Stomach (tissue), 9 donors: Measurements from ENCODE around the gene AGAP3. TPM values are rescaled to one million over a fixed set of nuclear protein-coding genes. Genes with fewer than 3 reads are reported as not detected.

ENCODE experiments used
- DNase-seq, 2 donors: peaks; one replicate each; pipeline versions ENCODE4 v3.0.0 to v3.0.0-alpha.2; 2013 to 2019
- H3K27ac ChIP-seq, 5 donors: fragments of 200-600 bp in 4 of 5; sonication (generic) in 4 of 5; one replicate each; pipeline ENCODE4 v1.5.1; 2013 to 2019; ENCODE audit warnings: mild to moderate bottlenecking in 1 of 5, moderate library complexity in 1 of 5
- H3K27me3 ChIP-seq, 3 donors: fragments of 200-600 bp; sonication (generic); one replicate each; pipeline ENCODE4 v1.5.1; 2017 to 2019; ENCODE audit warnings: mixed run types in 1 of 3
- H3K36me3 ChIP-seq, 4 donors: fragments of 200-600 bp; sonication (generic); 1 replicate in 3 of 4; 2 replicates in 1 of 4; pipeline ENCODE4 v1.5.1; 2016 to 2019
- H3K4me1 ChIP-seq, 4 donors: fragments of 200-600 bp; sonication (generic); one replicate each; pipeline ENCODE4 v1.5.1; 2016 to 2019
- H3K4me3 ChIP-seq, 4 donors: fragments of 200-600 bp; sonication (generic) in 3 of 4; one replicate each; pipeline ENCODE4 v1.5.1; 2016 to 2019; ENCODE audit warnings: mild to moderate bottlenecking in 1 of 4
- H3K9me3 ChIP-seq, 4 donors: fragments of 200-600 bp; sonication (generic); one replicate each; pipeline ENCODE4 v1.5.1; 2016 to 2019
- EP300 ChIP-seq: sonication (generic); formaldehyde crosslinking; IDR thresholded peaks from one replicate; pipeline ENCODE4 v1.6.1; 2017; ENCODE audit warnings: antibody characterized with exemption
- POLR2A ChIP-seq, 4 donors: fragments of 450-650 bp; IDR thresholded peaks; one replicate each; pipeline ENCODE4 v1.6.1; 2016; ENCODE audit warnings: antibody characterized with exemption in 4 of 4, control low read depth in 2 of 4, mild to moderate bottlenecking in 1 of 4, moderate library complexity in 1 of 4
- POLR2AphosphoS5 ChIP-seq, 3 donors: sonication (generic); formaldehyde crosslinking; IDR thresholded peaks; one replicate each; pipeline ENCODE4 v1.6.1; 2016; ENCODE audit warnings: antibody characterized with exemption in 3 of 3
- WGBS, 5 donors: extraction: QIAGEN DNeasy Blood & Tissue Kit in 3 of 5; methylation state at CpG; one replicate each; pipeline versions ENCODE4 v1.1.5 to v1.1.7; 2013 to 2018; 5-methylcytosine and 5-hydroxymethylcytosine counted together
- intact Hi-C: fragments of 100-400 bp; cut with DNase I; formaldehyde crosslinking; loops from one replicate; pipeline ENCODE4 v1.15.1; 2023; ENCODE audit warnings: low total_unique reads
- polyA plus RNA-seq, 3 donors: library from polyadenylated mRNA; stranded (reverse); fragments of 200-250 nt; gene quantifications; one replicate each; pipeline ENCODE4 v1.2.3, GENCODE V29; 2013
- total RNA-seq, 5 donors: library from RNA; depleted of rRNA; stranded (reverse); fragments of >200 nt; gene quantifications; one replicate each; pipeline versions ENCODE4 v1.1.0 to v1.2.3, GENCODE V29; 2014 to 2016
- TF ChIP-seq, protein P1 (sequence below), 7 experiments: fragments of 450-650 bp in 4 of 7; fragments of 200-600 bp in 3 of 7; sonication (generic) in 3 of 7; IDR thresholded peaks; one replicate each; pipeline ENCODE4 v1.5.1; 2016 to 2019; ENCODE audit warnings: antibody characterized with exemption in 7 of 7, control low read depth in 2 of 7, mild to moderate bottlenecking in 1 of 7
- donor health status: healthy with polysubstance abuse.
- donor health status: Bipolar disorder and iron deficiency.
- donor health status: healthy.

Gene AGAP3
- total and polyA plus RNA-seq, 8 donors: 32.5 to 342 (median 53.3) TPM

DNA sequence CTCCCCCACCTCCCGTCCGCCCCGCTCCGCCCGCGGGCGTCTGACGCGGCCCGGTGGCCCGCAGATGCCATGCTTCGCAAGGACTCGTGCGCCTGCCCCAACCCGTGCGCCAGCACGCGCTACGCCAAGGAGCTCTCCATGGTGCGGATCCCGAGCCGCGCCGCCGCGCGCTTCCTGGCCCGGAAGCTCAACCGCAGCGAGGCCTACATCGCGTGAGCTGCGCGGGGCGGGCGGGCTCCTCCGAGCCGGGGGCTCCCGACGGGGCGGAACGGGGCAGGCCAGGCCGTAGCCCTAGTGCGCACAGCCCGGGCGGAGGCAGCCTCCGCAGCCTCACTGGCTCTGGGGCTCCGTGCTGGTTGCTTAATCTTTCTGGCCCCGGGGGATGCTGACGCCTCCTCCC is 35.2 kb upstream of the AGAP3 start:
- H3K4me1 ChIP-seq: peaks cover 6 to 30% (median 21%) of the 10 kb centered on the region in 4 donors

DNA sequence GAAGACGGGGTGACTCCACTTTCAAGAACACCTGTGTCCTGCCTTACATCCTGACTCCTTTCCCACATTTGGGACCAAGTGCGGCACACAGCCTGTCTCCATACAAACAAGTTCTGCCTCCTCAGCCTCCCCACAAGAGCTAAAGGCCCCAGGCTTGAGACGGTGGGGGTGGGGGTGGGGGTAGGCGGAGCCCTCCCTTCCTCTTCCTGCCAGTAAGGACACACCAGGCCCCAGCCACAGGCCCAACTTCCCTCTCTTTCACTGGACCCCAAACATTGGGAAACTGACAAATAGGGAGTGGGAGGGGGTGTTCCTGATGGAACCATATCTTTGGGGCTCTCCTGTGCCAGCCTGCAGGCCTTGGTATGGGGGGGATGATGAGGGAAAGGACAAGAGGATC is 33.2 kb upstream of the AGAP3 start:
- peaks cover 9 to 27% (median 25%) of the 10 kb centered on the region in 4 donors for H3K4me1 ChIP-seq
- TF ChIP-seq POLR2AphosphoS5 (IDR thresholded peaks at IDR 0.05): no peak
- intact Hi-C loops: no loop called here
- 62 to 94% (median 77%) methylated on average over 2 to 4 of the region's 4 CpGs for WGBS, 5 donors
- no peaks in the 10 kb centered on the region for H3K9me3 ChIP-seq
- H3K27me3 ChIP-seq: peaks cover 0 to 28% (median 11%) of the 10 kb centered on the region in 3 donors
- no peak overlapping the region for H3K27ac ChIP-seq
- peaks cover 0 to 23% (median 12%) of the 10 kb centered on the region in 4 donors for H3K36me3 ChIP-seq
- no peak overlapping the region for H3K4me3 ChIP-seq
- DNase-seq: no peak

More for the DNA sequence above, 35.2 kb upstream of the AGAP3 start:
- H3K27ac ChIP-seq: no peak overlapping the region
- H3K36me3 ChIP-seq: peaks cover 0 to 23% (median 14%) of the 10 kb centered on the region in 4 donors
- no peaks in the 10 kb centered on the region for H3K9me3 ChIP-seq
- H3K27me3 ChIP-seq: peaks cover 0 to 28% (median 11%) of the 10 kb centered on the region in 3 donors
- 3 to 4% (median 3%) methylated on average over 36 to 50 of the region's 50 CpGs for WGBS, 5 donors
- intact Hi-C loops: no loop called here
- peak; percentile 59 to 93 for DNase-seq
- peak overlapping the region in 1 of 4 donors; percentile 4 for H3K4me3 ChIP-seq
- TF ChIP-seq POLR2A (IDR thresholded peaks at IDR 0.05) (no peak), POLR2AphosphoS5 (IDR thresholded peaks at IDR 0.05) (peak in 2 of 3 donors; percentile 4 to 31), EP300 (no peak)

DNA sequence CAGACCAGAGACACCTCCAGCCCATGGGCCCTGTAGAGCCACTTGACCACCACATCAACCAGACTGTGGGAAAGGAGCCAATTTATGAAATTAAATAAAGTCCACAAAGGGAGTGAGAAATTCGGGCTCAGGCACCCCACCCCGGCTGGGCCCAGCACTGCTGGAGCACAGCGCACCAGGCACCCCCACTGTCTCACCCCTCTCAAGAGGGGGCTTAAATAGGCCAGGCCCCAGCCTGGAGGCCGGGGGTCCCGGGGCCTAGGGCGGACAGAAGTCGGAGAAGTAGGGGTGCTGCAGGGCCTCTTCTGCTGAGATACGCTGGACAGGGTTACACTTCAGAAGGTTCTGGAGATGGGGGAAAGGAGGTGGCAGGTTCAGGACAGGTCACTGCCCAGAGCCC is 32.5 kb upstream of the AGAP3 start:
- H3K36me3 ChIP-seq: peaks cover 0 to 23% (median 12%) of the 10 kb centered on the region in 4 donors
- intact Hi-C loops: no loop called here
- no peak for DNase-seq
- peaks cover 0 to 28% (median 11%) of the 10 kb centered on the region in 3 donors for H3K27me3 ChIP-seq
- H3K27ac ChIP-seq: no peak overlapping the region
- H3K4me1 ChIP-seq: peaks cover 13 to 34% (median 31%) of the 10 kb centered on the region in 4 donors
- WGBS, 5 donors: 88 to 98% (median 90%) methylated on average over 4 to 8 of the region's 8 CpGs
- H3K4me3 ChIP-seq: no peak overlapping the region
- TF ChIP-seq POLR2A (IDR thresholded peaks at IDR 0.05) (no peak), EP300 (no peak), POLR2AphosphoS5 (IDR thresholded peaks at IDR 0.05) (no peak)
- TF ChIP-seq, protein P1, sequence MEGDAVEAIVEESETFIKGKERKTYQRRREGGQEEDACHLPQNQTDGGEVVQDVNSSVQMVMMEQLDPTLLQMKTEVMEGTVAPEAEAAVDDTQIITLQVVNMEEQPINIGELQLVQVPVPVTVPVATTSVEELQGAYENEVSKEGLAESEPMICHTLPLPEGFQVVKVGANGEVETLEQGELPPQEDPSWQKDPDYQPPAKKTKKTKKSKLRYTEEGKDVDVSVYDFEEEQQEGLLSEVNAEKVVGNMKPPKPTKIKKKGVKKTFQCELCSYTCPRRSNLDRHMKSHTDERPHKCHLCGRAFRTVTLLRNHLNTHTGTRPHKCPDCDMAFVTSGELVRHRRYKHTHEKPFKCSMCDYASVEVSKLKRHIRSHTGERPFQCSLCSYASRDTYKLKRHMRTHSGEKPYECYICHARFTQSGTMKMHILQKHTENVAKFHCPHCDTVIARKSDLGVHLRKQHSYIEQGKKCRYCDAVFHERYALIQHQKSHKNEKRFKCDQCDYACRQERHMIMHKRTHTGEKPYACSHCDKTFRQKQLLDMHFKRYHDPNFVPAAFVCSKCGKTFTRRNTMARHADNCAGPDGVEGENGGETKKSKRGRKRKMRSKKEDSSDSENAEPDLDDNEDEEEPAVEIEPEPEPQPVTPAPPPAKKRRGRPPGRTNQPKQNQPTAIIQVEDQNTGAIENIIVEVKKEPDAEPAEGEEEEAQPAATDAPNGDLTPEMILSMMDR (IDR thresholded peaks at IDR 0.05): no peak
- no peaks in the 10 kb centered on the region for H3K9me3 ChIP-seq

DNA sequence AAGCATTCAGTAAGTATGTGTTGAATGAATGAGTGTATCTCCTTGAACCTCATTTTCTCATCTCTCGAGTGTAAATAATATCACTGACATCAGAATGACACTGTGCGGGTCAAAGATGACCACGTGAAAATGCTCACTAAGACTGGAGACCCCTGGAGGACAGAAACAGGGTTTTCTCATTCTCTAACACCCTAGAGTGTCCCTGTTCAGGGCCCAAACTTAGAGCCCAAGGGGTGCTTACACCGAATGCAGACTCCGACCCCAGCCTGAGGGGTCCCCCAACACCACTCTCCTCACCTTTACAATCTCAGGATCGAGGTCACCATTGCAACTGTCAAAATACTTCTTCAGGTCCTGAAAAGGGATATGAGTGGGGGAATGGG is 30.0 kb upstream of the AGAP3 start:
- no peak for TF ChIP-seq POLR2AphosphoS5 (IDR thresholded peaks at IDR 0.05)
- TF ChIP-seq, protein P1 (IDR thresholded peaks at IDR 0.05): no peak
- TF ChIP-seq POLR2A (IDR thresholded peaks at IDR 0.05): no peak
- TF ChIP-seq EP300: no peak
- peaks cover 30 to 46% (median 40%) of the 10 kb centered on the region in 4 donors for H3K4me1 ChIP-seq
- peaks cover 0 to 23% (median 12%) of the 10 kb centered on the region in 4 donors for H3K36me3 ChIP-seq
- intact Hi-C loops: no loop called here
- H3K9me3 ChIP-seq: no peaks in the 10 kb centered on the region
- DNase-seq: no peak
- no peak overlapping the region for H3K4me3 ChIP-seq
- no peak overlapping the region for H3K27ac ChIP-seq
- H3K27me3 ChIP-seq: peaks cover 0 to 12% (median 0%) of the 10 kb centered on the region in 3 donors
- 85 to 91% (median 86%) methylated on average over 6 of the region's 6 CpGs for WGBS, 5 donors

DNA sequence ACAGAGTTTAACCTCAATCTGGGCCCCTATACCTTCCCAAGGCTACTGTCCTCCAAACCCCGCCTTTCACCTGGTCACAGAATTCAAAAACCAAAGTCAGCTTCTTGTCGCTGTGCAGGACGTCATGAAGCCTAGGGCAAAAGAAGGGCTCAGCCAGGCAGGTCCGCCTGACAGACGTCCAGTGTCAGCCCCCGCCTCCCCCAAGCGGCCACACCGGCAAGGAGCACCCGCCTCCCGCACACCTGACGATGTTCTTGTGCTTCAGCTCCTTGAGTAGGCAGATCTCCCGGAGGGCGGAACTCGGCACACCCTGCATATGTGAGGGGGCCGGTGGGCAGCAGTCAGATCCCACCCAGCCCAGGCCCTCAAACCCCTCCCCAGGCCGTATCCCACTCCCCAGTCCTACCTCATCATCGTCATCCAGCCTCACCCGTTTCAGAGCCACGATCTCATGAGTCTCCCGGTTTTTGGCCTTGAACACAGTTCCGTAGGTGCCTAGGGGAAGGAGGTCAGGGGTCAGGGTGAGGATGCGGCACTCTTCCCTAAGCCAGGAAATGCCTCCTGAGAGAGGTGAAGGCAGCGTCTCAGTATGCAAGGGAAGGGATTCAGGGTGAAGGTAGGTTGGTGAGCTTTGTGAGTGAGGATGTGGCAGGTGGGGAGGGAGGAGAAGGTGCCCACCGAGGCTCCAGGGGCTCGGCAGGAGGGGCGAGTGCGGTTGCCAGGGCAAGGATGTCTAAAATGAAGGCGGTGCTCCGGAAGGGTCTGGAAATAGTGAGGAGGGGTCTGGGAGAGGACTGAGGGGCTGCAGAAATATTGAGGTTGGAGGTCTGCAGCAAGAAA is 29.4 kb upstream of the AGAP3 start:
- Histone ChIP-seq H3K4me3 (peak overlapping the region; percentile 69 to 94 (median 82)), H3K27me3 (peaks cover 0 to 6% (median 0%) of the 10 kb centered on the region in 3 donors), H3K27ac (peak overlapping the region in 1 of 5 donors; percentile 91), H3K36me3 (peaks cover 0 to 23% (median 12%) of the 10 kb centered on the region in 4 donors), H3K4me1 (peaks cover 36 to 47% (median 41%) of the 10 kb centered on the region in 4 donors), H3K9me3 (no peaks in the 10 kb centered on the region)
- DNase-seq: peak; percentile 45 to 64
- 22 to 27% (median 25%) methylated on average over 26 to 29 of the region's 29 CpGs for WGBS, 5 donors
- no peak for TF ChIP-seq POLR2AphosphoS5 (IDR thresholded peaks at IDR 0.05)
- TF ChIP-seq, protein P1 (IDR thresholded peaks at IDR 0.05): peak in 2 of 7 experiments; percentile 14 to 21
- TF ChIP-seq POLR2A (IDR thresholded peaks at IDR 0.05): no peak
- intact Hi-C loops: no loop called here
